ENCODE results near the gene DNER. TPM values are rescaled to one million over a fixed set of nuclear protein-coding genes. Genes with fewer than 3 reads are reported as not detected.

Gene DNER
- total and polyA plus RNA-seq, 2 donors (not counting 3 experiments of a cell fraction or from before 2014, with no cell fraction given): 0.01 TPM; not detected in 1

- H3K4me2 ChIP-seq (ENCODE audit: insufficient read depth, low read length): no peak overlapping the region
- no peak overlapping the region for H3K27ac ChIP-seq (ENCODE audit: insufficient read depth, low read depth, low read length)
- BruUV-seq (replicated peaks): no TSS peak
- no peaks in the 10 kb centered on the region for H3K36me3 ChIP-seq (ENCODE audit: control insufficient read depth in 2 of 2, extremely low read depth in 1 of 2, insufficient read depth in 2 of 2, low read length in 2 of 2)
- ChIA-PET POLR2A (no interaction called here), CTCF (no interaction called here)
- H4K20me1 ChIP-seq (replicated peaks; ENCODE audit: control insufficient read depth, extremely low read depth, insufficient read depth, low read length): no peaks in the 10 kb centered on the region
- intact Hi-C loops (cut with micrococcal nuclease) (no loop called here), dilution Hi-C loops (cut with MboI; ENCODE audit: extremely low pct_ligation_motif_present, low sequenced_read_pairs) (no loop called here)
- no peaks in the 10 kb centered on the region for H3K27me3 ChIP-seq (ENCODE audit: control insufficient read depth in 2 of 2, insufficient read depth in 2 of 2, low read length in 2 of 2)
- DNase-seq (ENCODE audit: low read depth, low spot score): no peak
- no peak for TF ChIP-seq MYC (IDR thresholded peaks at IDR 0.05; ENCODE audit: low read depth, low read length)
- TF ChIP-seq CTCF (IDR thresholded peaks at IDR 0.05; ENCODE audit: extremely low read depth in 1 of 2, insufficient read depth in 1 of 2, low read depth in 1 of 2, low read length in 2 of 2): no peak
- TF ChIP-seq MAX (IDR thresholded peaks at IDR 0.05; ENCODE audit: insufficient read depth, insufficient read length): no peak
- H3K9ac ChIP-seq (replicated peaks; ENCODE audit: extremely low read depth, insufficient read depth, low read length): no peak overlapping the region
- no peaks in the 10 kb centered on the region for H3K9me3 ChIP-seq (replicated peaks; ENCODE audit: control insufficient read depth, insufficient read depth, low read length)
- H3K4me1 ChIP-seq (ENCODE audit: control insufficient read depth, extremely low read depth, insufficient read depth, low read length): no peaks in the 10 kb centered on the region
- H2AFZ ChIP-seq (ENCODE audit: low read depth, low read length): no peak overlapping the region
- FAIRE-seq: no peak
- no peaks in the 10 kb centered on the region for H3K9me1 ChIP-seq (replicated peaks; ENCODE audit: control insufficient read depth, extremely low read depth, insufficient read depth, low read length)
- H3K4me3 ChIP-seq (replicated peaks in 1 of 3; ENCODE audit: insufficient read depth in 1 of 3, low read depth in 1 of 3, low read length in 3 of 3): no peak overlapping the region
- no peaks in the 10 kb centered on the region for H3K79me2 ChIP-seq (ENCODE audit: control insufficient read depth, insufficient read depth, low read length)
Measured at GRCh38 chr2:229610872-229611271, 103.5 kb downstream of the DNER start.

- Histone ChIP-seq H3K9me1 (replicated peaks; ENCODE audit: control insufficient read depth, extremely low read depth, insufficient read depth, low read length) (no peaks in the 10 kb centered on the region), H3K4me3 (replicated peaks in 1 of 3; ENCODE audit: insufficient read depth in 1 of 3, low read depth in 1 of 3, low read length in 3 of 3) (no peak overlapping the region), H3K36me3 (ENCODE audit: control insufficient read depth in 2 of 2, extremely low read depth in 1 of 2, insufficient read depth in 2 of 2, low read length in 2 of 2) (no peaks in the 10 kb centered on the region), H3K4me1 (ENCODE audit: control insufficient read depth, extremely low read depth, insufficient read depth, low read length) (no peaks in the 10 kb centered on the region), H3K27ac (ENCODE audit: insufficient read depth, low read depth, low read length) (no peak overlapping the region), H3K9me3 (replicated peaks; ENCODE audit: control insufficient read depth, insufficient read depth, low read length) (no peaks in the 10 kb centered on the region), H3K4me2 (ENCODE audit: insufficient read depth, low read length) (no peak overlapping the region), H3K27me3 (ENCODE audit: control insufficient read depth in 2 of 2, insufficient read depth in 2 of 2, low read length in 2 of 2) (no peaks in the 10 kb centered on the region), H3K79me2 (ENCODE audit: control insufficient read depth, insufficient read depth, low read length) (no peaks in the 10 kb centered on the region), H3K9ac (replicated peaks; ENCODE audit: extremely low read depth, insufficient read depth, low read length) (no peak overlapping the region), H4K20me1 (replicated peaks; ENCODE audit: control insufficient read depth, extremely low read depth, insufficient read depth, low read length) (no peaks in the 10 kb centered on the region), H2AFZ (ENCODE audit: low read depth, low read length) (no peak overlapping the region)
- POLR2A ChIA-PET: no interaction called here
- CTCF ChIA-PET: no interaction called here
- dilution Hi-C loops (cut with MboI; ENCODE audit: extremely low pct_ligation_motif_present, low sequenced_read_pairs) (no loop called here), intact Hi-C loops (cut with micrococcal nuclease) (no loop called here)
- TF ChIP-seq GATA2 (IDR thresholded peaks at IDR 0.05; ENCODE audit: insufficient read depth, insufficient read length, low read depth, low read length) (no peak), FOS (IDR thresholded peaks at IDR 0.05; ENCODE audit: borderline replicate concordance, insufficient read depth, low read length) (no peak), EZH2 (IDR thresholded peaks at IDR 0.05; ENCODE audit: borderline replicate concordance, low read depth, low read length, severe bottlenecking) (no peak), CTCF (IDR thresholded peaks at IDR 0.05; ENCODE audit: extremely low read depth in 1 of 2, insufficient read depth in 1 of 2, low read depth in 1 of 2, low read length in 2 of 2) (no peak), MAX (IDR thresholded peaks at IDR 0.05; ENCODE audit: insufficient read depth, insufficient read length) (no peak), JUN (IDR thresholded peaks at IDR 0.05; ENCODE audit: borderline replicate concordance, insufficient read depth, insufficient read length, low read depth) (no peak), POLR2A (IDR thresholded peaks at IDR 0.05; ENCODE audit: low read depth, low read length) (no peak), MYC (IDR thresholded peaks at IDR 0.05; ENCODE audit: low read depth, low read length) (no peak), POLR2AphosphoS5 (IDR thresholded peaks at IDR 0.05; ENCODE audit: insufficient read depth, low read depth, low read length) (no peak)
- DNase-seq (ENCODE audit: low read depth, low spot score): no peak
- BruUV-seq (replicated peaks): no TSS peak
- no peak for FAIRE-seq
Measured at GRCh38 chr2:229610333-229610732, 104.0 kb downstream of the DNER start.
